ENCODE results near the gene MFSD6. TPM values are rescaled to one million over a fixed set of nuclear protein-coding genes. Genes with fewer than 3 reads are reported as not detected.
"Not testable (repeated sequence)": the region's sequence is repeated elsewhere in the genome, so short reads cannot be mapped to it uniquely, and the experiment has no call there.

MFSD6 gene
- total RNA-seq, 4 donors from 2014 or later, result 132 to 189 (median 182) TPM

GRCh38 chr2:190488516-190489233, 80.5 kb downstream of the MFSD6 start:
- Histone ChIP-seq H3K4me1 (peaks cover 9 to 16% of the 10 kb centered on the region in 2 donors), H3K4me3 (replicated peaks in 1 of 3) (no peak overlapping the region), H3K27me3 (no peaks in the 10 kb centered on the region), H3K36me3 (peaks cover 12 to 14% of the 10 kb centered on the region in 2 donors), H3K27ac (no peak overlapping the region), H3K9me3 (no peaks in the 10 kb centered on the region)
- no peak for TF ChIP-seq CTCF (IDR thresholded peaks at IDR 0.05)
- no peak for TF ChIP-seq POLR2A (IDR thresholded peaks at IDR 0.05)
- intact Hi-C loops (cut with DNase I), result no loop called here
- DNase-seq, result no peak
- 95 to 98% methylated on average over 6 of the region's 6 CpGs for WGBS, 2 donors

- no peak for DNase-seq
- Histone ChIP-seq H3K27me3 (no peaks in the 10 kb centered on the region), H3K4me1 (peaks cover 5 to 16% of the 10 kb centered on the region in 2 donors), H3K27ac (no peak overlapping the region), H3K9me3 (no peaks in the 10 kb centered on the region), H3K4me3 (replicated peaks in 1 of 3) (no peak overlapping the region), H3K36me3 (peaks cover 12 to 14% of the 10 kb centered on the region in 2 donors)
- no peak for TF ChIP-seq POLR2A (IDR thresholded peaks at IDR 0.05)
- TF ChIP-seq CTCF (IDR thresholded peaks at IDR 0.05), result no peak
- intact Hi-C loops (cut with DNase I), result no loop called here
- 90 to 94% methylated on average over 4 of the region's 4 CpGs for WGBS, 2 donors
These were observed 81.3 kb downstream of the MFSD6 start for GRCh38 chr2:190489475-190489874.

GRCh38 chr2:190490502-190490901, 82.3 kb downstream of the MFSD6 start:
- no peaks in the 10 kb centered on the region for H3K27me3 ChIP-seq
- no peak overlapping the region for H3K27ac ChIP-seq
- TF ChIP-seq CTCF (IDR thresholded peaks at IDR 0.05) (no peak), POLR2A (IDR thresholded peaks at IDR 0.05) (no peak)
- H3K4me3 ChIP-seq (replicated peaks in 1 of 3), result no peak overlapping the region
- peaks cover 12 to 14% of the 10 kb centered on the region in 2 donors for H3K36me3 ChIP-seq
- peaks cover 5 to 9% of the 10 kb centered on the region in 2 donors for H3K4me1 ChIP-seq
- H3K9me3 ChIP-seq, result no peaks in the 10 kb centered on the region
- intact Hi-C loops (cut with DNase I), result no loop called here
- WGBS, 2 donors, result 80 to 95% methylated on average over 3 of the region's 3 CpGs
- no peak for DNase-seq

- H3K4me1 ChIP-seq, result no peaks in the 10 kb centered on the region
- peaks cover 14 to 17% of the 10 kb centered on the region in 2 donors for H3K36me3 ChIP-seq
- TF ChIP-seq CTCF (IDR thresholded peaks at IDR 0.05), result no peak
- no peak for TF ChIP-seq POLR2A (IDR thresholded peaks at IDR 0.05)
- H3K27me3 ChIP-seq, result no peaks in the 10 kb centered on the region
- no peak for DNase-seq
- WGBS, 2 donors, result 68 to 95% methylated on average over 2 of the region's 2 CpGs
- H3K9me3 ChIP-seq, result no peaks in the 10 kb centered on the region
- no peak overlapping the region for H3K4me3 ChIP-seq (replicated peaks in 1 of 3)
- no peak overlapping the region for H3K27ac ChIP-seq
- intact Hi-C loops (cut with DNase I), result no loop called here
These were observed 84.9 kb downstream of the MFSD6 start for GRCh38 chr2:190493095-190493494.

- H3K27ac ChIP-seq; H3K27me3 ChIP-seq; DNase-seq; H3K9me3 ChIP-seq; H3K4me1 ChIP-seq; H3K4me3 ChIP-seq (replicated peaks in 1 of 3); intact Hi-C loops (cut with DNase I): not testable (repeated sequence)
- H3K36me3 ChIP-seq, result peaks cover 5 to 11% of the 10 kb centered on the region in 2 donors
- WGBS, 2 donors, result 87% methylated on average over 3 of the region's 3 CpGs
These were observed 86.6 kb downstream of the MFSD6 start for GRCh38 chr2:190494600-190495227.

All from thyroid gland (tissue), 4 donors.